GM21447 (cell line): ENCODE measurements around the gene ZFHX3.

Source experiments
- ATAC-seq: cut with Tn5 transposase; IDR thresholded peaks from one replicate; pipeline ENCODE4 v1.9.1; 2021; ENCODE audit not compliant: unreplicated experiment

Gene ZFHX3

DNA sequence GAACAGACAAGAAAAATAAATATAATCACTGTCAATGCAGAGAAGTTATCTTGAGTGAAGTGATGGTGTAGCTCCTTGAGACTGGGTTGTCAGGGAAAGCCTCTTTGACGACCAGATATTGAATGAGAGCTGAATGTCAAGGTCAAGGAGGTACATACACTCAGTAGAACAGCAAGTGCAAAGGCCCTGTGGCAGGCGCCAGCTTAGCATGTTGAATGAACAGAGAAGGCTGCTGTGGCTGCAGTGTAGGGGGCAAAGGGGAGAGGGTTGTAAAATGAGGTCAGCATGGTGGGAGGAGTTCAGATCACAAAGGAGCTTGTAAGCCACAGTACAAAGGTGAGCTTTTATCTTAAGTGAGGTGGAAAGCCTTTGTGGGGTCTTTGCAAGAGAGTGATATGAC lies 111.5 kb downstream of the ZFHX3 start:
- no peak for ATAC-seq

DNA sequence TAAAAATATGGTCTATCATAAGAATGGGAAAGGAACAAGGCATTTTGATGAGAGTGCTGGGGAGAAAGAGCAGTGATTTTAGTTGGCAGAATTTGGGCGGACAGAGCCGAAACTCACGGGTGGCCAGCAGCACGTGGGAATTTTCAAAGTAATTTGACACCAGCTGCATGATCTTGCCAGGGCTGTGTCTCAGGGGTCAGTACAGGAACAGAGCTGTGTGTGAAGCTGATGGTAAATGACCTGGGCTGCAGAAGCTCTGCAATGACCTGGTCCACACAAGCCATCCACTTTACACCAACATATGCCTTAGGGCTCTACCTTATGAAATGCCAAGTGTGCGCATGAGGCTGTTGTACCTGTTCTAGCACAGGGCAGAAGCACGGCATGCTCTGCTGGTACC lies 112.0 kb downstream of the ZFHX3 start:
- ATAC-seq = no peak

DNA sequence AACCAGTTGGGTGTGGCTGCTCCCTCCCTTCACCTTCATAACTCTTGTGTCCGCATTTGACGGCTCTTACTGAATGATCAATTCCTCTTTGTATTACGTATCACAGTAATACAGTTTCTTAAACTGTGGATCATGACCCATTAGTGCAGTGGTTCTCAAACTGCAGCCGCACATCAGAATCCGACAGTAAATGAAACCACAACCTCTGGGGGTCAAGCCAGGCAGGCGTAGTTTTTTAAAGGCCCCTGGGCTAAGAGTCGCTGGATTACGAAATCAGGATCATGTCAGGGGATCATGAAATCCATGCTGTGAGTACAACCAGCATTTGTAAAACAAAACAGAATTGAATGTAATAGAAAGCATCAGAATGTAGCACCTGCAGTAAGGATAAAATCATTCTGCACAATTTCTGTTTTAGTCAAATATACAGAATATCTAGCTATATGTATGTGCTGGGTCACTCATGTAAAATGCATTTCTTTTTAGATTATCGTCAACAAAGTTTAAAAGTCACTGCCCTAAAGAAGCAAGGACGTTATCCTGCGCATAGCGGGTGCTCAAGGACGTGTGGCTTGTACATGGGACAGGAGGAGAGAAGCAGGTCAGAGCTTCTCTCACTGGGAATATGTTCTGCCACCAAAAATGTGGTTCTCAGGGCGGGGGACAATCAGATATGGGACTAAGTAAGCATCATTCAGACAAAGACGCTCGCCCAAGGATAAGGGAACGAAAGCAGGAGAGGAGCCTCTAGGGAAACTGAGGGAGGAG lies 113.1 kb downstream of the ZFHX3 start:
- no peak for ATAC-seq

DNA sequence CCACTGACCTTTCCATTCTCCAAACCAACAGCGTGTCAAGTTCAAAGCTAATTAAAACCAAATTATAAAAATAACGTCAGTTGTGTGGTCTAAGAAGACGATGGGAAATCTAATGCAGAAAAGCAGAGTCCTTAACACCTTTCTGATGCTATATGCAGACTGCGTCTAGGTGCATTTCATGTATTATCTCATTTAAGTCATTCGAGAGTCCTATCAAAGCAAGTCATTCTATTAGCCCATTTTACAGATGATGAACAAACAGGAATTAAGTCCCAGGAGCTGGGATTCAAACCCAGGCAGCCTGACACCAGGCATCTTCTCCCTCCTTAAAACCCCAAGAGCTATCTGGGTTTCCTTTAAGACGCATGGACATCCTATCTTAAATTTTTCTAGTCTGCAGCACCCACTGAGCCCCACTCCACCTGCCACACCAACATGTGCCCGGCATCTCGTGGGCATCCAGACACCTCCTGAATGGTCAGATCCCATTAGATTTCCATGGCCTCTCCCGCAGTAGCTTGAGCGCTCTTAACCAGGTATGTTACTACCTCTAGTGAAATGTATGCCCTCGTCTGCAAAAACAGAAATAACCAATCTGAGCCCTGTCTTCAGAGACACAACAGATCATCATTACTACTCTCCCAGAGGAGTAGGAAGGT lies 115.1 kb downstream of the ZFHX3 start:
- ATAC-seq = no peak

DNA sequence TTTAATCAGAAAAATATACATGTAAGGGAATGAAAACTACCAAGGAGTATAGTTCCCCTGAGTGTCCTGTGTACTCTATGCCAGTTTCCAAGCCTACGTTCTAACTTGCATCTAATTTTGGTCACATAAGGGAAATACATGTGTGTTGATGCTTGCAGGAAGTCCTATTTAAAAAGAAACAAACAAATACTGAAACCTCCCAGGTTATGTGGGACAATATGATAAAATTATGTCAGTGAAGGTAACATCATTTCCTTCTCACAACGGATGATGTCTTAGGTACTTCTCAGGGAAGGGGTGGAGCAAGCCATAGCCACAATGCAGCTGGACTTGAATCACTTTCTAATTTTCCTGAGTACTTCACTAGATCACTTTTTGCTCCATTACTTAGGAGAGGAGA lies 115.9 kb downstream of the ZFHX3 start:
- ATAC-seq = peak; percentile 71

DNA sequence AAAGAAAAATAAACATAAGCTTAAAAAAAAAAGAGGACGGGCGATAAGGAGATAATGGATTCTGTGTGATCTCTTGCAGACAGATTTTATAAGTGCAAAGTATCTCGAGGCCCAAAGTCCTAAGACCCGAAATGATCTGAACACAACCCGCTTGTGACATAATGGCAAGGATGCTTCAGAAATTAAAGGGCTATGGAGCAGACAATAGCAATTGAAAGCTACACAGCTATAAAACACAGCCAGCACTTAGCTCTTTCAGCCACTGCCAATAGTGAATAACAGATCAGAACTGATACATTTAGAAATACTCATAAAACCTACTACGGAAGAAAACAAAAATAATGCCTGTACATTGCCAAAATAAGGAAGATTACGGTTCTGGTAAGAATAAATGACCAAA lies 117.5 kb downstream of the ZFHX3 start:
- no peak for ATAC-seq

DNA sequence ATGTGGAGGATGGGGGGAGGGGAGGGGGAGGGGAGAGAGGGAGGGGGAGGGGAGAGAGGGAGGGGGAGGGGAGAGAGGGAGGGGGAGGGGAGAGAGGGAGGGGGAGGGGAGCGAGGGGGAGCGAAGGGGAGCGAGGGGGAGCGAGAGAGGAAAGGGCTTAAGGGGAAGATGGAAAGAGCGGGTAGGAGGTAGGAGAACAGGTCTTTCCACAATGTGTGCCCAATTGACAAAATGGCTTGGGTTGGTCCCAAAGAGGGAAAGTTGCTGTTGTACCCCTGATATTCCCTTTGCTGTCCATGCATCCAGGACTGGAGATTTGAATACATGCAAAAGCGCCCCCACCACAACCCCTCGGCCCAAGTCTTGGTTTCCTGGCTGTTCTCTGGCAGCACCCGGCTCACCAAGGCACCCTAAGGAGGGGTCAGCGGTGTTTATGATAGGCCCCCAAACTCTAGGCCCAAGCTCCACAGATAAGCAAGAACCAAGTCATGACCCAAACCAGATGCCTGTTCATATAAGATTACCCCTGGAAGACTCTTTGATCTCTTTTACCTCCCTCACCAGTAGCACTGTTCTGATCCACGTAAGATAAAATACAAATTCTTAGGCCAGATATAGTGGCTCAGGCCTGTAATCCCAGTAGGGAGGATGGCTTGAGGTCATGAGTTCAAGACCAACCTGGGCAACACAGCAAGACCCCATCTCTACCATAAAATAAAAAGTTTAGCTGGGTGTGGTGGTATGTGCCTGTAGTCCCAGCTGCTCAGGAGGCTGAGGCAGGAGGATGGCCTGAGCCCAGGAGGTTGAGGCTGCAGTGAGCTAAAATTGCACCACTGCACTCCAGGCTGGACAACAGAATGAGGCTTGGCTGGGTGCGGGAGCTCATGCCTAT lies 119.6 kb downstream of the ZFHX3 start:
- ATAC-seq = no peak

DNA sequence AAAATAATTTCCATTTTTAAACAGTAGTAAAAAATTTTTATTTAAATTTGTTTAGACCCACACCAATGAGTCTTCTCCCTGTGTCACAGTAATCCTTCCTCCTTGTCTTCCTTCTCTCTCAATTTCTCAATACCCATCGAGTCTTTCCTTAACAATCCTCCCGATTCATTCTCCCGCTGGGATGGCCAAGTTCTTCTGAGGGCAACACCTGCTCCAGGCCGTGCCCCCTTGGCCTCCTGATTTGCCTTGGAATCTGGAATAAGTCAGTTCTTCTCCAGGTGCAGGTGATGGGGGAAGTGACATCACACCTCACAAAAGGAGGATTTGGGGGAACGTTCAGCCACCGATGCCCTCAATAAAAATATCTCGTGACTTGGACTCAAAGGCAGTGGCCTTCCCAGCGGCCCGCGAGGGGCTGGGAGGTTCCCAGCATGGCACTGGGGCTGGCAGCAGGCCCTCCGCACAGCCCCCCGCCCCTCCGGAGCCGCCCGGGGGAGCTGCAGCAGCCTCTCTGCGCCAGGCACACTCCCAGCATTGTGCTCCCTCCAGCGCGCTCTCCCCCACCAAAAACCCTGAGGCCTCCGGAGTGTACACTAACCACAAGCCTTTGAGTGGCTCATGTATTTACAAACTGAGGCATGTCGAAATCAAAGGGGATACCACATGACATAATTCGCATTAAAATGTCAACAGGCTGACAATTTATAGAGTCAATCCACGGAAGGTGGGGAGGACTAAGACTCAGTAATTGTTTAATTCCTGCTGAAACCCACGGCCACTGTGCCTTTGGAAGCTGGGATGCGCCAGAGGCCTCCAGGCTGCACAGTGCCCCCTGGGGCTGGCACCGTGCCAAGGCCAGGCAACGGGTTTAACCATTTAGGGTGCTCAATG lies 120.5 kb downstream of the ZFHX3 start:
- ATAC-seq = no peak

DNA sequence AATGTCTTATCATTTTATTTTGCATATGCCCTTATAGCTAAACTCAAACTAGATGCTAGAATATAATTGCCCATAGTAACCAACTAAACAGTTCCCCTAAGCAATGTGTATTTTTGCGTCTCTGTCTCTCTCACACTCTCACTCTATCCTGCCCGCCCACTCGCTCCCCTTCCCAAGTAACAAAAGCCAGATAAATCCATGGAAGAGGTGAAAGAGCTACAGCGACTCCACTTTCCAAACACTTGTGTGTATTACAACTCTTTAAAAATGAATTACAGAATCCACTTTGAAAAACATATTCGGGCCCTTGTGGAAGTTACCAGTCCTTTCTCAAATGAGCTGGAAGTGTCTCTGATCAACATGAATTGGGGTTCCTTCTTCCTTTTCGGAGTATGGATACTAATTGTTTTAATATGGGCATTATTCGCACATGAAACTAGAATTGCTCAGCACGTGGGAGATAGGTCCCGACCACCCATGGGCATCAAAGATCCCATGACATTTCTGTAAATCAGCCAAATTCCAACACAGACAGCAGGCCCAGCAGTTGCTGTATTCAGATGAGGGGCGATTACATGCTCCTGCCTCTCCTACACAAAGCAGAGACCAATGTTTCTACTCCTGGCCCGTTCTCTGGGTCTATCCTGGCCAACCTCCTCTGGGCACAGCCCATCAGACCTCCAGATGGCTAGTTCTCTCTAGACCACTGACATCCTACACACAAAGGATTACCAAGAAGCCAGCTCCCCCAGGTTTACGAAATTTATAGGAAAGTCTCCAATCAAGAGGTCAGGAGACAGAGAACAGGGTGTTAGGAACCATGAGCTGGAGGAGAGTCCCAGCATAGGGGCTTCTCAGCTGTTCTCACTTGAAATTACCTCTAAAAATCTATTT lies 121.5 kb downstream of the ZFHX3 start:
- ATAC-seq = no peak

DNA sequence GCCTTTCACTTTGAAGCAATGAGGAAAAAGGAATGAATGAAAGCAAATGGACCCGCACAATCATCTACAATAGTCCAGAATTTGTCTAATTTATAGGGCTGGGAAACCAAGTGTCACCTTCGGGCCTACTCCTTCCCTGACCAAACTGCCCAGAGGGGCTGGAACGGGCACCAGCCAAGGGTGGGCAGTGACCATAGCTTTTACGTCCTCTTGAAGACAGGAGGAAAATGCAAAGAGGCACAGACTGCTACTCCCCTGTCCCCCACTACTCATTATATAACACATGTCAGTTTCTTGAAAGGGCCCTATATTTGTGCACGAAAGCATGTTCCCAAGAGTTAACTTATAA lies 122.3 kb downstream of the ZFHX3 start:
- no peak for ATAC-seq

DNA sequence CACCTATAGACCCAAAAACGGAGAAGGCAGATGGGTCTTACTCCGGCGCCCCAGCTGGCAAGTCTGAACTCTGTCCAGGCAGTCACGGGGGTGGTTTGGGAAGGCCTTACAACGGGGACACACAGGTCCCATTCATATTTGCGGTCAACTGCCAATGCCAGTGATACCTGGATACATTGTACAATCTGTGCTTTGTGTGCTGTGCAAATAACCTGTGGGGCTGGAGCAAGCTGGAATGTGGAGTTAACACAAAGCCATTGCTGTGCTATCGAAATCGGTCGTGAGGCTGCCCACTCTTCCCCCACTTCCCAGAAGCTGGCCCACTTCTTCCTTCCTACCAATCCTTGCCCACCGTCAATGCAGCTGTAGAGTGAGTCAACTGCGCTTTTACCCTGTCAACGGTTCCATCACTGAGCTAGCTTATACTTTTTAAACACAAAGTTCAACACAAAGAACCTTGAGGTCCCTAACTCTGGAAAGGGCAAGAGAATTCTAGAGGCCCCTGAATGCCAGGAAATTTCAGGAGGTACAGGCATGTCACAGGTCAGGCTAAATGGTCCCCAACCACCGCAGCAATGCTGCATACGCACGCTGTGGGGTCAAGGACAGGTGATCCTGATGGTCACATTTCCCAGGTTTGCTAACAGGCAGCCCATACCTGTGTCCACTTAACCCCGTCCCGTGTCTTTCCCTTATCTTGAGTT lies 122.8 kb downstream of the ZFHX3 start:
- no peak for ATAC-seq

DNA sequence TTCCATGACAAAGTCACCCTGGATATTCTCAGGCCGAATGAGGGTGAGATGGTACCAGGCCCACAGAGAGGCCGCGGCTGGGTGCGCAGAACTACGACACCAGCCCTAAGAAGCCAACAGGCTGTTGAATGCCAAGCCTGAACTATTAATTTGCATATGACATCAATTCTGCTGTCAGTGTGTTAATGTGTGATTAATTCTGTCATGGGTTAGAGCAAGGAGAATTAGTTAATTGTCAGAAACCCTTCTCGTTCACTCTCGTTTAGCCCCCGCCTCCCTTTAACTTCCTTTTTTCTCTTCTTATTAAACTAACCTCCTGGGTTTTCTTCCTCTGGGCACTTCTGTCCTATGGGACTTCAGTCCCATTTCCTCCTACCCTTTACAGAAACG lies 123.4 kb downstream of the ZFHX3 start:
- ATAC-seq = no peak

DNA sequence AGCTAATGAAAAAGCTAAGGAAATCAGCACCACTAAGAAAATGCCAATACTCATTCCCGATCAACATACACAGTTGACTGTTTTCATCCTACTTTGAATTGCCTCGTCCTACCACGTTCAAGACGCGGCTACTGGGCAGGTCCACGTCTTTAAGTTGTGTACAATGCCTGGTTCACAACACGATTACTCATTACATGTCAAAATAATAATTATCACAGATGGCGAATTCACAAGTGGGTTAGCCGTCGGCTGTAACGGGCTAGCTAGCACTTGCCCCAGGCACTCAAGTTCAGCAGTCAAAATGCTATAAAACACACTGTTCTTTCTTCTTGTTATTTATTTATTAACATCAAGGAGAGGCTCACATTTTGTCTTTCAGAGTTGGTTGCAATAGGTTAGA lies 124.2 kb downstream of the ZFHX3 start:
- ATAC-seq = no peak

DNA sequence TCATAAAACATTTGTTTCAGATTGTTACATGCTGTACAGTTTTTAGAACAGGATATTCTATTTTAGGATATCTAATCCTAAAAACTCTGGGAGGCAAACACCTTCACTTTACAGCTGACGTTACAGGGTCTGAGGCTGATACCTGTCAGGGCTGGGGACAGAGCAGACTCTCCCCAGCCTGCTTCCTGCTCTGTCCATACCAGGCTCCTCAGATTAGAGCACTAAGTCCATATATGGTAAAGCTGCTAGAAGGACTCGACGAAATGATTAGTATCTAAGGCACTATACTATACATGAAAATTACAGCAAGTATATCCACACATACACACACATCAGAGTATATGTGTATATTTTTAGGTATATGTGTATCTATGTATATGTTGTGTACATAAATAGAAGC lies 125.2 kb downstream of the ZFHX3 start:
- no peak for ATAC-seq

DNA sequence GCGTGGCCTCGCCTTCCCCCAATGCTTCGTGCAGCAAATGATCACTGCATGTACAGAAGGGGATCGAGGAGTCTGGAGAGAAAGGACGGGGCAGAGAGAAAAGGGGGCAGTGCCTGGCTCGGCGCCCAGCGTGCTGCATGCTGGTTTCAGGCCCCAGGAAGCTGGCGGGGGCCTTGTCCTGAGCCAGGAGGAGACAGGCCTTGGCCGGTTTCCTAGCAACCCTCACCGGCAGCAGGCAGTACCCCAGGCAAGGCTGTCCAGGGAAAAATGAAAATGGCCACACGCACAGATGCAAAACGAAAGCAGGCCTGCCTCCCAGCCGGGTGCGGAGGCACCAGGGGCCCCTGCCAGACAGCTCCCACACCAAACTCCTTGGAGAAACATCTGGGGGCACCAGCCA lies 126.3 kb downstream of the ZFHX3 start:
- no peak for ATAC-seq

DNA sequence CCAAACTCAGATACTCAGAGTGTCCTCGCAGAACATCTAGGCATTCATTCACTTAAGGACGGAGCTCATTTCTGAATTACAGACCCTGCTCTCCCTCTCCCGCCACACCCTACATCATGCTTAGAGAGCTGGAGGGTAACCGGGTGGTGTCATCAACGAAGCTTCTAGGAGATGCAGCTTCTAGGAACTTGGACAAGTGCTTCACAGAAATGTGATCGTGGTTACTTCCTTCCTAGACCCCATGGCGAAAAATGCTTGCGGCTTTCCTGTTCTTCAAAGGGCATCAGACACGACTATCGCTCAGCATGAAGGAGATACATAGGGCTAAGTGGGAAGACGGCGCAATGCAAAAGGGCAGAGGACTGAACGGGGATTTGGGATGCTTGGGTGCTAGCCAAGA lies 126.8 kb downstream of the ZFHX3 start:
- ATAC-seq = no peak

DNA sequence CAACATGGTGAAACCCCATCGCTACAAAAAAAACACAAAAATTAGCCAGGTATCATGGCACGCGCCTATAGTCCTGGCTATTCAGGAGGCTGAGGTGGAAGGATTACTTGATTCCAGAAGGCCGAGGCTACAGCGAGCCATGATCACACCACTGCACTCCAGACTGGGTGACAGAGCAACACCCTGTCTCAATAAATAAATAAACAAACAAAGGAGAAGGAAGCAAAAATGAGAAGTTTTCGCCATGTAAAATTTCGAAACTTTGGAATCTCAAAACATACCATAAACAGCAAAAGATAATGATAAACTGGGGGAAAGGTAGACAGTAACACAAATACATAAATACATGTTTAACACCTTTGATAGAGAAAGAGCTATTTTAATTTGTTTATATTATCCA lies 130.9 kb downstream of the ZFHX3 start:
- no peak for ATAC-seq

DNA sequence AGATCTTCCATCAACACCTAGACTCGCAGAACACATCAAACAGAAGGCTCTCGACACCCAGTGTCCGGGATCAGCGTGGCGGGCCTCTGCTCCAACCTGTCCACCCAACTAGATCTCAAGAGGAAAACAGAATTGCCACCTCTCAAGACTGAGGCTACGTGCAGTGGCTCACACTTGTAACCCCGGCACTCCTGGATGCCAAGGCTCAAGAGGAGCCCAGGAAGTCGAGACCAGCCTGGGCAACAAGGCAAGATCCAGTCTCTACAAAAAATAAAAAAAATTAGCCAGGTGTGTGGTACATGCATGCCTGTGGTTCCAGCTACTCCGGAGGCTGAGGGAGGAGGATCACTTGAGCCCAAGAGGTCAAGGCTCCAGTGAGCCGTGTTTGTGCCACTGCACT lies 132.6 kb downstream of the ZFHX3 start:
- no peak for ATAC-seq

DNA sequence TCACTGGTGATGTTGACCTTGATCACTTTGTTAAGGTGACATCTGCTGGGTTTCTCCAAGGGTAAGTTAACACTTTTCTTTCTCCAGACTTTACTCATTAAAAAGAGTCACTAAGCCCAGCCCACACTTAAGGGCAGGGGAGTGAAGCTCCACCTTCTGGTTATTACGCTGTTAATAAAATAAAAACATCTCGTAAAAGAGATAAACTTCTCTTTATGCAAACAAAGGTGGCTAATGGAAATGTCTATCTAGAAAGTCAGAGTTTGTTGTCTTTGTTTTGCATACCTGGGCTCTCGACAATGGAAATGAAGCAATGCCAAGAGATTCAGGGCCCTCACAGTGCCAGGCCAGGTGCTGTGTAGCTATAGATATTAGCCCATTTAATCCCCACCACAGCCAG lies 134.4 kb downstream of the ZFHX3 start:
- no peak for ATAC-seq
